ENCODE data around the gene TRIM45. TPM values are rescaled to one million over a fixed set of nuclear protein-coding genes. Genes with fewer than 3 reads are reported as not detected.

TRIM45 gene
- total and polyA plus RNA-seq, 2 donors (not counting 1 experiment from before 2014, with no cell fraction given), result 0.64 to 2.5 TPM

DNA sequence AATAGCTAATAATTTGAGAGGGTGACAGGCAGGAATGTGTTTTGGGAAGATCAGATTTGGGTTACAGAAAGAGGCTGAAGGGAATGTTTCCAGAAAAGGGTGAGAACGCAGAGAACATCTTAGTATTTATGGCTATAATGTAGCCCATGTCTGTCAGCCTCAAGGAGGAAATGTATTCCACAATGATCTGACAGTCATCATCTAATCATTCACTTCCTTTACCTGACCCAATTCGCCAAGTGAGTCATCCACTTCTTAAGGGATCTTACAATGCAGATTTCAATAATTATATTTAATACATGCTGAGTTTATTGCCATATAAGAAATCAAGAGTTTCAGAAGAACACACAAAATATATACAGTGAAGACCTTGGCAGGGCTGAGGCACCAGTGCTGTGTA lies 10.8 kb downstream of the TRIM45 start:
- H3K4me3 ChIP-seq (ENCODE audit: control extremely low read depth in 1 of 5, extremely low read depth in 1 of 5, insufficient read depth in 1 of 5, low read depth in 2 of 5, low read length in 4 of 5), result no peak overlapping the region
- H4K20me1 ChIP-seq (ENCODE audit: control insufficient read depth, insufficient read depth, low read length, poor library complexity, severe bottlenecking), result no peaks in the 10 kb centered on the region
- ATAC-seq (ENCODE audit: low read depth), result no peak
- H3K9me3 ChIP-seq (ENCODE audit: control extremely low read depth in 1 of 3, control insufficient read depth in 2 of 3, insufficient read depth in 1 of 3, low read length in 2 of 3), result no peaks in the 10 kb centered on the region
- no peaks in the 10 kb centered on the region for H3K79me2 ChIP-seq (ENCODE audit: control insufficient read depth, insufficient read depth, low read length)
- no CpG with 5 or more reads among the region's 2 CpGs for WGBS (ENCODE audit: insufficient coverage)
- Mint-ChIP-seq H3K27me3 (no peaks in the 10 kb centered on the region), H3K4me1 (peaks cover 3% of the 10 kb centered on the region), H3K4me3 (no peak overlapping the region), H3K9me3 (ENCODE audit: insufficient read depth) (no peaks in the 10 kb centered on the region), H3K27ac (no peak overlapping the region)
- TF ChIP-seq, protein P1, sequence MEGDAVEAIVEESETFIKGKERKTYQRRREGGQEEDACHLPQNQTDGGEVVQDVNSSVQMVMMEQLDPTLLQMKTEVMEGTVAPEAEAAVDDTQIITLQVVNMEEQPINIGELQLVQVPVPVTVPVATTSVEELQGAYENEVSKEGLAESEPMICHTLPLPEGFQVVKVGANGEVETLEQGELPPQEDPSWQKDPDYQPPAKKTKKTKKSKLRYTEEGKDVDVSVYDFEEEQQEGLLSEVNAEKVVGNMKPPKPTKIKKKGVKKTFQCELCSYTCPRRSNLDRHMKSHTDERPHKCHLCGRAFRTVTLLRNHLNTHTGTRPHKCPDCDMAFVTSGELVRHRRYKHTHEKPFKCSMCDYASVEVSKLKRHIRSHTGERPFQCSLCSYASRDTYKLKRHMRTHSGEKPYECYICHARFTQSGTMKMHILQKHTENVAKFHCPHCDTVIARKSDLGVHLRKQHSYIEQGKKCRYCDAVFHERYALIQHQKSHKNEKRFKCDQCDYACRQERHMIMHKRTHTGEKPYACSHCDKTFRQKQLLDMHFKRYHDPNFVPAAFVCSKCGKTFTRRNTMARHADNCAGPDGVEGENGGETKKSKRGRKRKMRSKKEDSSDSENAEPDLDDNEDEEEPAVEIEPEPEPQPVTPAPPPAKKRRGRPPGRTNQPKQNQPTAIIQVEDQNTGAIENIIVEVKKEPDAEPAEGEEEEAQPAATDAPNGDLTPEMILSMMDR (IDR thresholded peaks at IDR 0.05), result no peak
- no peak for TF ChIP-seq EZH2 (IDR thresholded peaks at IDR 0.05; ENCODE audit: borderline replicate concordance, insufficient read depth, low read depth, low read length, poor library complexity, severe bottlenecking)
- no peak overlapping the region for H3K27ac ChIP-seq (ENCODE audit: low read length in 2 of 2)
- H3K4me2 ChIP-seq (replicated peaks; ENCODE audit: low read depth, low read length, poor library complexity, severe bottlenecking), result no peak overlapping the region
- intact Hi-C loops (cut with micrococcal nuclease), result no loop called here
- no peak overlapping the region for H2AFZ ChIP-seq (ENCODE audit: insufficient read depth, low read depth, low read length, poor library complexity, severe bottlenecking)
- H3K27me3 ChIP-seq (replicated peaks in 1 of 4; ENCODE audit: control extremely low read depth in 1 of 4, control insufficient read depth in 3 of 4, insufficient read depth in 4 of 4, low read length in 3 of 4), result no peaks in the 10 kb centered on the region
- no peak overlapping the region for H3K9ac ChIP-seq (ENCODE audit: low read length)
- ChIA-PET POLR2A (no interaction called here), CTCF (interaction anchor here (1.4 to 3.0 kb wide), 2 partner anchors 11 to 18 kb away, joined by 3 to 11 read pairs; partner anchors contain the start of gene TRIM45)
- H3K4me1 ChIP-seq (ENCODE audit: control insufficient read depth in 2 of 2, insufficient read depth in 2 of 2, low read length in 2 of 2), result no peaks in the 10 kb centered on the region
- DNase-seq, result no peak
- no peaks in the 10 kb centered on the region for H3K36me3 ChIP-seq (replicated peaks in 1 of 2; ENCODE audit: control extremely low read depth in 1 of 2, control insufficient read depth in 1 of 2, extremely low read depth in 1 of 2, insufficient read depth in 2 of 2, low read length in 1 of 2)

DNA sequence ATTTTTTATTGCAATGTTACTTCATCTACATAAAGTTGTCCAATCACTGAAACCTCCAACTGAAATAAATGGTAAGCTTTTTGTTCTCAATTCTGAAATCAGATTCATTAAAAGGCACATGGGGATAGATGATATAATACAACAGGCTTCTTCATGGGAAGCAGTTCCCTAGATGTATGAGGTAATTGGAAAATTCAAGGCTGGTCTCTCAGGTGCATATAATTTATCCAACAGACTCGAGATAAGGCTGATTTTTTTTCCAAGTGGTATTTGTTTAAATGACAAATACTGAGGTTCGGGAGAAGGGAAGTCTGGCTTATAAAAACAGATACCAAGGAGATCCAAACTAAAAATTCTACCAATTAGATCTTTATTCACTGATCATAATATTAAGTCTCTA lies 14.2 kb downstream of the TRIM45 start:
- no peak overlapping the region for H3K4me2 ChIP-seq (replicated peaks; ENCODE audit: low read depth, low read length, poor library complexity, severe bottlenecking)
- POLR2A ChIA-PET, result no interaction called here
- no peak overlapping the region for H3K4me3 Mint-ChIP-seq
- H2AFZ ChIP-seq (ENCODE audit: insufficient read depth, low read depth, low read length, poor library complexity, severe bottlenecking), result no peak overlapping the region
- intact Hi-C loops (cut with micrococcal nuclease), result no loop called here
- H3K79me2 ChIP-seq (ENCODE audit: control insufficient read depth, insufficient read depth, low read length), result no peaks in the 10 kb centered on the region
- no peaks in the 10 kb centered on the region for H3K4me1 Mint-ChIP-seq
- no peak for ATAC-seq (ENCODE audit: low read depth)
- H3K4me1 ChIP-seq (ENCODE audit: control insufficient read depth in 2 of 2, insufficient read depth in 2 of 2, low read length in 2 of 2), result no peaks in the 10 kb centered on the region
- H3K27me3 ChIP-seq (replicated peaks in 1 of 4; ENCODE audit: control extremely low read depth in 1 of 4, control insufficient read depth in 3 of 4, insufficient read depth in 4 of 4, low read length in 3 of 4), result no peaks in the 10 kb centered on the region
- no peaks in the 10 kb centered on the region for H3K27me3 Mint-ChIP-seq
- no peak overlapping the region for H3K9ac ChIP-seq (ENCODE audit: low read length)
- H4K20me1 ChIP-seq (ENCODE audit: control insufficient read depth, insufficient read depth, low read length, poor library complexity, severe bottlenecking), result no peaks in the 10 kb centered on the region
- no peaks in the 10 kb centered on the region for H3K36me3 ChIP-seq (replicated peaks in 1 of 2; ENCODE audit: control extremely low read depth in 1 of 2, control insufficient read depth in 1 of 2, extremely low read depth in 1 of 2, insufficient read depth in 2 of 2, low read length in 1 of 2)
- no peak for DNase-seq
- CTCF ChIA-PET, result no interaction called here
- TF ChIP-seq, protein P1 (IDR thresholded peaks at IDR 0.05), result no peak
- no peak for TF ChIP-seq EZH2 (IDR thresholded peaks at IDR 0.05; ENCODE audit: borderline replicate concordance, insufficient read depth, low read depth, low read length, poor library complexity, severe bottlenecking)
- H3K4me3 ChIP-seq (ENCODE audit: control extremely low read depth in 1 of 5, extremely low read depth in 1 of 5, insufficient read depth in 1 of 5, low read depth in 2 of 5, low read length in 4 of 5), result no peak overlapping the region
- H3K9me3 ChIP-seq (ENCODE audit: control extremely low read depth in 1 of 3, control insufficient read depth in 2 of 3, insufficient read depth in 1 of 3, low read length in 2 of 3), result no peaks in the 10 kb centered on the region
- WGBS (ENCODE audit: insufficient coverage), result no CpG with 5 or more reads among the region's 2 CpGs
- no peak overlapping the region for H3K27ac ChIP-seq (ENCODE audit: low read length in 2 of 2)
- H3K27ac Mint-ChIP-seq, result no peak overlapping the region
- H3K9me3 Mint-ChIP-seq (ENCODE audit: insufficient read depth), result no peaks in the 10 kb centered on the region
